Nephron (organoid): Measurements from ENCODE around the gene DNASE2.
"Not testable (repeated sequence)": the region's sequence is repeated elsewhere in the genome, so short reads cannot be mapped to it uniquely, and the experiment has no call there.

Source experiments
- H3K27ac Mint-ChIP-seq, 3 experiments: 2 replicates each; pipeline ENCODE4 v1.8.0; 2020; ENCODE audit warnings: mixed read lengths in 3 of 3, mild to moderate bottlenecking in 2 of 3, moderate library complexity in 1 of 3
- H3K27me3 Mint-ChIP-seq: 2 replicates; pipeline ENCODE4 v1.8.0; 2021; ENCODE audit warnings: low read depth, mild to moderate bottlenecking, moderate library complexity, mixed read lengths
- H3K36me3 Mint-ChIP-seq: 2 replicates; pipeline ENCODE4 v1.8.0; 2020; ENCODE audit warnings: low read depth, mixed read lengths
- H3K4me1 Mint-ChIP-seq: 2 replicates; pipeline ENCODE4 v1.8.0; 2020; ENCODE audit warnings: mixed read lengths
- H3K4me3 Mint-ChIP-seq, 3 experiments: 2 replicates each; pipeline ENCODE4 v1.8.0; 2020; ENCODE audit warnings: mild to moderate bottlenecking in 3 of 3, mixed read lengths in 3 of 3, moderate library complexity in 2 of 3
- H3K9me3 Mint-ChIP-seq: 2 replicates; pipeline ENCODE4 v1.8.0; 2020; ENCODE audit warnings: mixed read lengths
- CTCF ChIP-seq, 3 experiments: fragments of 200-600 bp; sonication (generic); IDR thresholded peaks; one replicate each; pipeline ENCODE4 v1.5.0; 2021; ENCODE audit warnings: antibody characterized with exemption in 3 of 3; ENCODE audit not compliant: unreplicated experiment in 3 of 3

Gene DNASE2

GRCh38 chr19:12859546-12859945 lies 21.7 kb downstream of the DNASE2 start:
- Mint-ChIP-seq H3K9me3 (peaks cover 6% of the 10 kb centered on the region), H3K27me3 (peaks cover 5% of the 10 kb centered on the region), H3K27ac (no peak overlapping the region)

DNA sequence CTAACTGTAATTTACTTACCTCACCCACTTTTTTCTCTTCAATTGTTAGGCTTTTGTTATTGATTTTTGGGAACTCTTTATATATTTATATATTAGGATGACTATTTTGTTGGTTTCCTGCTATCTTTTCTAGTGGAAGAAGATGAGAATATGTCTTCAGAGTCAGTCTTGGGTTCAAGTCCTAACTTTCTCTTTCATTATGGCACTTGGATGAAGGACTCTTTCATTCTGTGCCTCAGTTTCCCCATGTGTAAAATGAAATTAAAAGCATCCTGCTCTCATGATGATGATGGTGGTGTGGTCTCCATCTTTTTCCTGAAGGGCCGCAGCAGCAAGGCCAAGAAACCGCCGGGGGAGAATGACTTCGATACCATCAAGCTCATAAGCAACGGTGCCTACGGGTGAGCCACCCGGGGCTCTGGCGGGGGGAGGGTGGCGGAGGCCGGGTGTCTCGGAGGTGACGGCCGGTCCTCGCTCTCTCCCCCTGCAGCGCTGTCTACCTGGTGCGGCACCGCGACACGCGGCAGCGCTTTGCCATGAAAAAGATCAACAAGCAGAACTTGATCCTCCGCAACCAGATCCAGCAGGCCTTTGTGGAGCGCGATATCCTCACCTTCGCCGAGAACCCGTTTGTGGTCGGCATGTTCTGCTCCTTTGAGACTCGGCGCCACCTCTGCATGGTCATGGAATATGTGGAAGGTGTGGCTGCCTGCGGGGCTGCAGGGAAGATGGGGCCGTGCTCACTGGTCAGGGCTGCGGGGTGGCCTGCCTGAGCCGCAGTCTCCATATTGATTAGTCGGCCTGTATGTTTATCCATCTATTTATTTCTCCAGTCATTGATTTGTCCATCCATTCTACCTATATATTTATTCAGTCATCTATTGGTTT lies 23.0 kb downstream of the DNASE2 start:
- Mint-ChIP-seq H3K36me3 (no peaks in the 10 kb centered on the region), H3K27me3 (peaks cover 5% of the 10 kb centered on the region), H3K27ac (no peak overlapping the region), H3K4me1 (no peaks in the 10 kb centered on the region), H3K9me3 (peaks cover 6% of the 10 kb centered on the region), H3K4me3 (no peak overlapping the region)
- no peak for TF ChIP-seq CTCF (IDR thresholded peaks at IDR 0.05; ENCODE audit: unreplicated experiment in 3 of 3)

More at GRCh38 chr19:12859546-12859945, 21.7 kb downstream of the DNASE2 start:
- H3K4me1 Mint-ChIP-seq: no peaks in the 10 kb centered on the region
- no peak overlapping the region for H3K4me3 Mint-ChIP-seq
- no peaks in the 10 kb centered on the region for H3K36me3 Mint-ChIP-seq
- TF ChIP-seq CTCF (IDR thresholded peaks at IDR 0.05; ENCODE audit: unreplicated experiment in 3 of 3): no peak

DNA sequence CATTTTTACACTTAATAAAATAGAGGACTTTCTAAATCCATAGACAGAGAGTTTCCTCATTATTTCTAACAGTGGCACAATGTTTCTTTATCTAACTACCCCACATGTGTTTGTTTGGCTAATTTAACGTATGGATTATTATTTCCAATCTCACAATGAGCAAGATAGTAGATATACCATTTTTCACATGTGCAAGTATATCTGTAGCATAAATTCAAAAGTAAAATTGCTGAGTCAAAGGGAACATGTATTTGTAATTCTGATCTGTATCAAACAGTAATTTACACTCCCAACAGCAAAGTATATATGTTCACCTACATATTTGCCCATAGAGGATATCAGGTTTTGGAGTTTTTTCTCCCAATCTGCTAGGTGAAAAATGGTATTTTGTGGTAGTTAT lies 24.6 kb downstream of the DNASE2 start:
- H3K9me3 Mint-ChIP-seq: peaks cover 6% of the 10 kb centered on the region
- no peak for TF ChIP-seq CTCF (IDR thresholded peaks at IDR 0.05; ENCODE audit: unreplicated experiment in 3 of 3)

GRCh38 chr19:12847159-12848139 lies 33.8 kb downstream of the DNASE2 start:
- Mint-ChIP-seq H3K27ac (no peak overlapping the region), H3K4me3 (peak overlapping the region in 2 of 3 experiments; percentile 51 to 69), H3K27me3 (peaks cover 6% of the 10 kb centered on the region), H3K36me3 (no peaks in the 10 kb centered on the region), H3K4me1 (no peaks in the 10 kb centered on the region), H3K9me3 (no peaks in the 10 kb centered on the region)
- peak; percentile 100 for TF ChIP-seq CTCF (IDR thresholded peaks at IDR 0.05; ENCODE audit: unreplicated experiment in 3 of 3)

More for the DNA sequence above, 24.6 kb downstream of the DNASE2 start:
- Mint-ChIP-seq H3K27me3 (peaks cover 5% of the 10 kb centered on the region), H3K4me1 (no peaks in the 10 kb centered on the region), H3K36me3 (no peaks in the 10 kb centered on the region), H3K4me3 (no peak overlapping the region), H3K27ac (no peak overlapping the region)

DNA sequence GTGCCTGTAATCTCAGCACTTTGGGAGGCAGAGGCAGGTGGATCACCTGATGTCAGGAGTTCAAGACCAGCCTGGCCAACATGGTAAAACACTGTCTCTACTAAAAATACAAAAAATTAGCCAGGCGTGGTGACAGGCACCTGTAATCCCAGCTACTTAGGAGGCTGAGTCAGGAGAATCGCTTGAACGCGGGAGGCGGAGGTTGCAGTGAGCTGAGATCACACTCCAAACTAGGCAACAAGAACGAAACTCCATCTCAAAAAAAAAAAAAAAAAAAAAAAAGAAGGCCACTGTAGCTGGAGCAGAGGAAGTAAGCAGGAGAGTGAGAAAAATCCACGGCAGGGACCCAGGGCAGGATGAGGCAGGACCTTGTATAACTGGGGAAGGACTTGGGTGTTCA lies 34.6 kb downstream of the DNASE2 start:
- not testable (repeated sequence) for H3K4me1 Mint-ChIP-seq, H3K9me3 Mint-ChIP-seq, H3K4me3 Mint-ChIP-seq, H3K27ac Mint-ChIP-seq, H3K36me3 Mint-ChIP-seq
- H3K27me3 Mint-ChIP-seq: peaks cover 12% of the 10 kb centered on the region
